Activated CD4-positive, alpha-beta T cell treated with anti-CD3 and anti-CD28 coated beads, Interleukin-2, amount 10 ng/mL, durations not matched to agents 24 days and 14 days (primary cell): ENCODE results near the gene RBMS3. TPM values are rescaled to one million over a fixed set of nuclear protein-coding genes. Genes with fewer than 3 reads are reported as not detected.
"Not testable (repeated sequence)": the region's sequence is repeated elsewhere in the genome, so short reads cannot be mapped to it uniquely, and the experiment has no call there.

Experiments used
- DNase-seq: peaks from one replicate; pipeline ENCODE4 v3.0.0; 2022
- H3K27ac Mint-ChIP-seq: one replicate; pipeline ENCODE4 v1.8.0; 2022; ENCODE audit warnings: mild to moderate bottlenecking, mixed read lengths
- H3K27me3 Mint-ChIP-seq: one replicate; pipeline ENCODE4 v1.8.0; 2022; ENCODE audit warnings: mixed read lengths
- H3K36me3 Mint-ChIP-seq: one replicate; pipeline ENCODE4 v1.8.0; 2022; ENCODE audit warnings: low read depth, mild to moderate bottlenecking, mixed read lengths
- H3K4me1 Mint-ChIP-seq: one replicate; pipeline ENCODE4 v1.8.0; 2021; ENCODE audit warnings: mixed read lengths
- H3K4me3 Mint-ChIP-seq: one replicate; pipeline ENCODE4 v1.8.0; 2022; ENCODE audit warnings: mild to moderate bottlenecking, moderate library complexity, mixed read lengths
- H3K9me3 Mint-ChIP-seq: one replicate; pipeline ENCODE4 v1.8.0; 2021; ENCODE audit warnings: mixed read lengths
- intact Hi-C: fragments of 100-400 bp; cut with micrococcal nuclease; formaldehyde crosslinking; loops from one replicate; pipeline ENCODE4 v1.15.1; 2023
- total RNA-seq: library from RNA; stranded (reverse); gene quantifications from 2 replicates; pipeline ENCODE4 v1.2.3, GENCODE V29; 2022

RBMS3 gene
- total RNA-seq, 1 donor from 2014 or later, result 4.3 TPM

GRCh38 chr3:29649815-29650547, 369.1 kb downstream of the RBMS3 start:
- Mint-ChIP-seq H3K27me3 (peaks cover 3% of the 10 kb centered on the region), H3K36me3 (no peaks in the 10 kb centered on the region), H3K9me3 (no peaks in the 10 kb centered on the region), H3K4me3 (no peak overlapping the region), H3K4me1 (peaks cover 2% of the 10 kb centered on the region), H3K27ac (no peak overlapping the region)
- no peak for DNase-seq
- intact Hi-C loops, result no loop called here

GRCh38 chr3:29653680-29654079, 372.8 kb downstream of the RBMS3 start:
- Mint-ChIP-seq H3K36me3 (no peaks in the 10 kb centered on the region), H3K4me3 (no peak overlapping the region), H3K9me3 (no peaks in the 10 kb centered on the region), H3K27me3 (peaks cover 3% of the 10 kb centered on the region), H3K4me1 (peaks cover 2% of the 10 kb centered on the region), H3K27ac (no peak overlapping the region)
- intact Hi-C loops, result no loop called here
- no peak for DNase-seq

- H3K9me3 Mint-ChIP-seq, result no peaks in the 10 kb centered on the region
- intact Hi-C loops, result no loop called here
Measured at GRCh38 chr3:29655015-29655747, 374.3 kb downstream of the RBMS3 start.

GRCh38 chr3:29665688-29666087, 384.8 kb downstream of the RBMS3 start:
- no peak overlapping the region for H3K4me3 Mint-ChIP-seq
- no peak for DNase-seq
- H3K27ac Mint-ChIP-seq, result no peak overlapping the region
- H3K36me3 Mint-ChIP-seq, result no peaks in the 10 kb centered on the region
- H3K4me1 Mint-ChIP-seq, result no peaks in the 10 kb centered on the region
- H3K9me3 Mint-ChIP-seq, result no peaks in the 10 kb centered on the region
- intact Hi-C loops, result no loop called here
- no peaks in the 10 kb centered on the region for H3K27me3 Mint-ChIP-seq

More at GRCh38 chr3:29655015-29655747, 374.3 kb downstream of the RBMS3 start:
- H3K4me3 Mint-ChIP-seq, result no peak overlapping the region
- H3K4me1 Mint-ChIP-seq, result no peaks in the 10 kb centered on the region
- H3K27me3 Mint-ChIP-seq, result peaks cover 3% of the 10 kb centered on the region
- no peak overlapping the region for H3K27ac Mint-ChIP-seq
- H3K36me3 Mint-ChIP-seq, result no peaks in the 10 kb centered on the region
- DNase-seq, result no peak

GRCh38 chr3:29668233-29668632, 387.4 kb downstream of the RBMS3 start:
- Mint-ChIP-seq H3K4me3 (no peak overlapping the region), H3K4me1 (no peaks in the 10 kb centered on the region), H3K27me3 (no peaks in the 10 kb centered on the region), H3K27ac (no peak overlapping the region), H3K36me3 (no peaks in the 10 kb centered on the region), H3K9me3 (peaks cover 6% of the 10 kb centered on the region)
- intact Hi-C loops, result no loop called here
- DNase-seq, result no peak

GRCh38 chr3:29668728-29669127, 387.9 kb downstream of the RBMS3 start:
- Mint-ChIP-seq H3K4me1 (no peaks in the 10 kb centered on the region), H3K27ac (no peak overlapping the region), H3K27me3 (no peaks in the 10 kb centered on the region), H3K36me3 (no peaks in the 10 kb centered on the region), H3K4me3 (no peak overlapping the region), H3K9me3 (peaks cover 6% of the 10 kb centered on the region)
- no peak for DNase-seq
- intact Hi-C loops, result no loop called here

- H3K36me3 Mint-ChIP-seq, intact Hi-C loops: not testable (repeated sequence)
Measured at GRCh38 chr3:29670476-29670875, 389.6 kb downstream of the RBMS3 start.

GRCh38 chr3:29677421-29677820, 396.6 kb downstream of the RBMS3 start:
- Mint-ChIP-seq H3K27ac (no peak overlapping the region), H3K9me3 (peaks cover 12% of the 10 kb centered on the region)

More at GRCh38 chr3:29670476-29670875, 389.6 kb downstream of the RBMS3 start:
- not testable (repeated sequence) for H3K9me3 Mint-ChIP-seq, H3K4me3 Mint-ChIP-seq, H3K27me3 Mint-ChIP-seq, H3K27ac Mint-ChIP-seq, DNase-seq, H3K4me1 Mint-ChIP-seq

GRCh38 chr3:29679944-29680343, 399.1 kb downstream of the RBMS3 start:
- peaks cover 7% of the 10 kb centered on the region for H3K9me3 Mint-ChIP-seq
- H3K4me3 Mint-ChIP-seq, result no peak overlapping the region
- H3K36me3 Mint-ChIP-seq, result no peaks in the 10 kb centered on the region
- peaks cover 3% of the 10 kb centered on the region for H3K27me3 Mint-ChIP-seq
- DNase-seq, result no peak
- no peaks in the 10 kb centered on the region for H3K4me1 Mint-ChIP-seq
- intact Hi-C loops, result loop anchor here (10.0 kb wide), 1 partner anchor 495 kb away; no protein-coding TSS in a partner anchor
- H3K27ac Mint-ChIP-seq, result no peak overlapping the region

More at GRCh38 chr3:29677421-29677820, 396.6 kb downstream of the RBMS3 start:
- Mint-ChIP-seq H3K36me3 (no peaks in the 10 kb centered on the region), H3K27me3 (no peaks in the 10 kb centered on the region), H3K4me1 (no peaks in the 10 kb centered on the region), H3K4me3 (no peak overlapping the region)
- intact Hi-C loops, result no loop called here
- no peak for DNase-seq

GRCh38 chr3:29683018-29683993, 402.4 kb downstream of the RBMS3 start:
- no peak overlapping the region for H3K4me3 Mint-ChIP-seq
- no peaks in the 10 kb centered on the region for H3K36me3 Mint-ChIP-seq
- intact Hi-C loops, result loop anchor here (10.0 kb wide), 1 partner anchor 499 kb away; no protein-coding TSS in a partner anchor
- H3K27me3 Mint-ChIP-seq, result peaks cover 6% of the 10 kb centered on the region
- DNase-seq, result no peak
- H3K4me1 Mint-ChIP-seq, result peaks cover 9% of the 10 kb centered on the region
- H3K9me3 Mint-ChIP-seq, result no peaks in the 10 kb centered on the region
- no peak overlapping the region for H3K27ac Mint-ChIP-seq

- no peak overlapping the region for H3K27ac Mint-ChIP-seq
- intact Hi-C loops, result loop anchor here (2.0 to 10.0 kb wide), 4 partner anchors 404 to 845 kb away; no protein-coding TSS in a partner anchor
Measured at GRCh38 chr3:29686889-29687592, 406.2 kb downstream of the RBMS3 start.

GRCh38 chr3:29690686-29691353, 409.9 kb downstream of the RBMS3 start:
- H3K4me1 Mint-ChIP-seq, result peaks cover 9% of the 10 kb centered on the region
- H3K4me3 Mint-ChIP-seq, result no peak overlapping the region
- H3K27ac Mint-ChIP-seq, result no peak overlapping the region
- no peaks in the 10 kb centered on the region for H3K36me3 Mint-ChIP-seq
- DNase-seq, result no peak
- H3K27me3 Mint-ChIP-seq, result peaks cover 19% of the 10 kb centered on the region
- no peaks in the 10 kb centered on the region for H3K9me3 Mint-ChIP-seq
- intact Hi-C loops, result no loop called here

More at GRCh38 chr3:29686889-29687592, 406.2 kb downstream of the RBMS3 start:
- DNase-seq, result peak; percentile 59
- H3K27me3 Mint-ChIP-seq, result peaks cover 10% of the 10 kb centered on the region
- no peaks in the 10 kb centered on the region for H3K9me3 Mint-ChIP-seq
- no peak overlapping the region for H3K4me3 Mint-ChIP-seq
- no peaks in the 10 kb centered on the region for H3K36me3 Mint-ChIP-seq
- peaks cover 9% of the 10 kb centered on the region for H3K4me1 Mint-ChIP-seq
